Naive B cell (primary cell): ENCODE results near the gene ZNF335. TPM values are rescaled to one million over a fixed set of nuclear protein-coding genes. Genes with fewer than 3 reads are reported as not detected.
A peak's percentile ranks its signal among the peaks of the same experiment; 100 is the strongest.

Experiments used
- ATAC-seq, 2 donors: fragments of 150-1000 bp; cut with Tn5 transposase; 2 replicates each; pipeline ENCODE4 v1.10.0; 2021; ENCODE audit warnings: low read depth in 2 of 2, mild to moderate bottlenecking in 2 of 2, moderate library complexity in 2 of 2
- DNase-seq: peaks from one replicate; pipeline ENCODE4 v3.0.0; 2022
- H3K27ac Mint-ChIP-seq, 6 donors: one replicate each; pipeline ENCODE4 v1.8.0; 2020 to 2022; ENCODE audit warnings: mild to moderate bottlenecking in 6 of 6, mixed read lengths in 6 of 6, moderate library complexity in 5 of 6, inconsistent platforms in 2 of 6
- H3K27me3 Mint-ChIP-seq, 3 donors: one replicate each; pipeline ENCODE4 v1.8.0; 2021 to 2022; ENCODE audit warnings: mixed read lengths in 3 of 3, mild to moderate bottlenecking in 1 of 3
- H3K36me3 Mint-ChIP-seq, 2 donors: one replicate each; pipeline ENCODE4 v1.8.0; 2020 to 2022; ENCODE audit warnings: mixed read lengths in 2 of 2, inconsistent platforms in 1 of 2, mild to moderate bottlenecking in 1 of 2
- H3K4me1 Mint-ChIP-seq, 3 donors: one replicate each; pipeline ENCODE4 v1.8.0; 2020 to 2022; ENCODE audit warnings: mixed read lengths in 3 of 3, inconsistent platforms in 1 of 3, mild to moderate bottlenecking in 1 of 3, moderate library complexity in 1 of 3
- H3K4me3 Mint-ChIP-seq, 8 donors: one replicate each; pipeline ENCODE4 v1.8.0; 2020 to 2022; ENCODE audit warnings: mild to moderate bottlenecking in 8 of 8, mixed read lengths in 8 of 8, moderate library complexity in 8 of 8, inconsistent platforms in 2 of 8
- H3K9me3 Mint-ChIP-seq, 7 donors: one replicate each; pipeline ENCODE4 v1.8.0; 2020 to 2022; ENCODE audit warnings: mixed read lengths in 7 of 7, mild to moderate bottlenecking in 5 of 7, inconsistent platforms in 2 of 7, moderate library complexity in 1 of 7
- polyA plus RNA-seq, 6 donors: library from polyadenylated mRNA; unstranded; fragments of 300-500 nt; fragmentation: Illumina TruSeq; gene quantifications; one replicate each; pipeline ENCODE4 v1.2.3, GENCODE V29; 2021; ENCODE audit warnings: low read depth in 6 of 6

Gene ZNF335
- polyA plus RNA-seq, 6 donors from 2014 or later = 10.4 to 24.3 (median 15.5) TPM

GRCh38 chr20:45899046-45899835, 72.8 kb downstream of the ZNF335 start:
- DNase-seq (no peak), ATAC-seq (no peak)
- peak overlapping the region in 2 of 6 donors; percentile 68 to 92 for H3K27ac Mint-ChIP-seq

More at GRCh38 chr20:45899046-45899835, 72.8 kb downstream of the ZNF335 start:
- H3K27me3 Mint-ChIP-seq = no peaks in the 10 kb centered on the region
- no peaks in the 10 kb centered on the region for H3K9me3 Mint-ChIP-seq
- H3K4me1 Mint-ChIP-seq = peaks cover 5 to 18% (median 6%) of the 10 kb centered on the region in 3 donors
- no peak overlapping the region for H3K4me3 Mint-ChIP-seq
- H3K36me3 Mint-ChIP-seq = peaks cover 0 to 4% of the 10 kb centered on the region in 2 donors

Other genes with a start within 250 kb of the ZNF335 start
- not detected for gene SPINT4, start 249.9 kb downstream of the ZNF335 start, polyA plus RNA-seq
- not detected for gene WFDC3, start 180.3 kb downstream of the ZNF335 start, polyA plus RNA-seq
- gene DNTTIP1, start 180.2 kb downstream of the ZNF335 start, polyA plus RNA-seq = 10 to 100 TPM; 27.9 to 44.5 (median 37.7) TPM
- gene UBE2C, start 159.6 kb downstream of the ZNF335 start, polyA plus RNA-seq = under 1 TPM in 1 of 6 donors, not detected in 5; 0.53 TPM
- 1 to 10 TPM in 1 of 6 donors, under 1 TPM in 2, not detected in 3; 0.64 to 1.2 (median 0.69) TPM for gene TNNC2, start 144.9 kb downstream of the ZNF335 start, polyA plus RNA-seq
- gene SNX21, start 138.4 kb downstream of the ZNF335 start, polyA plus RNA-seq = 1 to 10 TPM in 3 of 6 donors, under 1 TPM in 2, not detected in 1; 0.45 to 1.9 (median 1.1) TPM
- 10 to 100 TPM; 35.4 to 46.7 (median 38.7) TPM for gene ACOT8, start 114.8 kb downstream of the ZNF335 start, polyA plus RNA-seq
- 1 to 10 TPM in 5 of 6 donors, not detected in 1; 1.3 to 2.9 (median 1.8) TPM for gene ZSWIM3, start 114.6 kb downstream of the ZNF335 start, polyA plus RNA-seq
- gene ZSWIM1, start 91.0 kb downstream of the ZNF335 start, polyA plus RNA-seq = 10 to 100 TPM in 1 of 6 donors, 1 to 10 TPM in 4, not detected in 1; 3.0 to 11.6 (median 4.7) TPM
- gene SPATA25, start 84.6 kb downstream of the ZNF335 start, polyA plus RNA-seq = not detected
- 1 to 10 TPM in 3 of 6 donors, under 1 TPM in 2, not detected in 1; 0.69 to 2.4 (median 1.1) TPM for gene NEURL2, start 81.0 kb downstream of the ZNF335 start, polyA plus RNA-seq
- gene CTSA, start 80.9 kb downstream of the ZNF335 start, polyA plus RNA-seq = 10 to 100 TPM; 28.6 to 46.5 (median 42.3) TPM
- gene PLTP, start 60.0 kb downstream of the ZNF335 start, polyA plus RNA-seq = 10 to 100 TPM in 1 of 6 donors, 1 to 10 TPM in 4, under 1 TPM in 1; 0.66 to 10.2 (median 5.1) TPM
- 100 to 1,000 TPM in 1 of 6 donors, 10 to 100 TPM in 5; 76.3 to 123 (median 91.4) TPM for gene PCIF1, start 37.5 kb downstream of the ZNF335 start, polyA plus RNA-seq
- under 1 TPM in 2 of 6 donors, not detected in 4; 0.19 to 0.25 TPM for gene MMP9, start 36.7 kb upstream of the ZNF335 start, polyA plus RNA-seq
- gene SLC12A5, start 57.0 kb upstream of the ZNF335 start, polyA plus RNA-seq = not detected
- gene NCOA5, start 117.8 kb upstream of the ZNF335 start, polyA plus RNA-seq = 10 to 100 TPM; 13.8 to 39.3 (median 27.3) TPM
- gene CD40, start 146.1 kb upstream of the ZNF335 start, polyA plus RNA-seq = 100 to 1,000 TPM; 273 to 368 (median 312) TPM